Activated B cell treated with CpG ODN at 0.5 μM for 24 hours (primary cell): ENCODE measurements around the gene BCL7B. TPM values are rescaled to one million over a fixed set of nuclear protein-coding genes. Genes with fewer than 3 reads are reported as not detected.
"Not testable (repeated sequence)": the region's sequence is repeated elsewhere in the genome, so short reads cannot be mapped to it uniquely, and the experiment has no call there.

Experiments
- ATAC-seq: fragments of 200-7000 bp; cut with Tn5 transposase; one replicate; pipeline ENCODE4 v1.10.0; 2021; ENCODE audit warnings: low read depth, mild to moderate bottlenecking, moderate library complexity
- CTCF ChIA-PET: fragments of 350-600 bp; sonication (Branson Sonifier 250); formaldehyde crosslinking; loops from one replicate; lab custom pipeline; 2021; ENCODE audit warnings: antibody characterized with exemption; lab: Charles Lee
- POLR2A ChIA-PET: fragments of 350-600 bp; sonication (Branson Sonifier 250); formaldehyde crosslinking; loops from one replicate; lab custom pipeline; 2021; ENCODE audit warnings: antibody characterized with exemption; lab: Charles Lee
- DNase-seq: peaks from one replicate; pipeline ENCODE4 v3.0.0; 2022
- H3K27ac Mint-ChIP-seq: one replicate; pipeline ENCODE4 v1.8.0; 2020; ENCODE audit warnings: mixed read lengths
- H3K27me3 Mint-ChIP-seq: one replicate; pipeline ENCODE4 v1.8.0; 2021; ENCODE audit warnings: mixed read lengths
- H3K36me3 Mint-ChIP-seq: one replicate; pipeline ENCODE4 v1.8.0; 2021; ENCODE audit warnings: low read depth, mixed read lengths
- H3K4me1 Mint-ChIP-seq: one replicate; pipeline ENCODE4 v1.8.0; 2021; ENCODE audit warnings: mixed read lengths
- H3K4me3 Mint-ChIP-seq: one replicate; pipeline ENCODE4 v1.8.0; 2020; ENCODE audit warnings: mild to moderate bottlenecking, mixed read lengths
- H3K9me3 Mint-ChIP-seq: one replicate; pipeline ENCODE4 v1.8.0; 2020; ENCODE audit warnings: mixed read lengths
- CTCF ChIP-seq: fragments of 200-600 bp; IDR thresholded peaks from one replicate; pipeline ENCODE4 v1.8.0; 2022; ENCODE audit warnings: antibody characterized with exemption, mild to moderate bottlenecking
- intact Hi-C: fragments of 100-400 bp; cut with micrococcal nuclease; formaldehyde crosslinking; loops from one replicate; pipeline ENCODE4 v1.15.1; 2024
- total RNA-seq: library from RNA; stranded (reverse); gene quantifications from 2 replicates; pipeline ENCODE4 v1.2.3, GENCODE V29; 2022

BCL7B gene
- total RNA-seq, 1 donor from 2014 or later, result 62.6 TPM

- Mint-ChIP-seq H3K27me3 (no peaks in the 10 kb centered on the region), H3K4me1 (no peaks in the 10 kb centered on the region), H3K36me3 (peaks cover 71% of the 10 kb centered on the region), H3K9me3 (no peaks in the 10 kb centered on the region), H3K4me3 (no peak overlapping the region), H3K27ac (no peak overlapping the region)
- ChIA-PET CTCF (no interaction called here), POLR2A (interaction anchor here (1.6 kb wide), 1 partner anchor 13 kb away, joined by 4 read pairs; no protein-coding TSS in a partner anchor)
- DNase-seq (no peak), ATAC-seq (no peak)
- intact Hi-C loops, result no loop called here
- no peak for TF ChIP-seq CTCF
Observed at GRCh38 chr7:73507556-73507955, 49.9 kb downstream of the BCL7B start.

- Mint-ChIP-seq H3K4me3 (no peak overlapping the region), H3K27me3 (no peaks in the 10 kb centered on the region), H3K4me1 (no peaks in the 10 kb centered on the region), H3K27ac (no peak overlapping the region), H3K9me3 (no peaks in the 10 kb centered on the region), H3K36me3 (peaks cover 78% of the 10 kb centered on the region)
- DNase-seq, result no peak
- intact Hi-C loops, result no loop called here
- ChIA-PET CTCF (no interaction called here), POLR2A (no interaction called here)
- ATAC-seq, result no peak
- no peak for TF ChIP-seq CTCF
Observed at GRCh38 chr7:73504920-73505319, 52.6 kb downstream of the BCL7B start.

GRCh38 chr7:73504017-73504416, 53.5 kb downstream of the BCL7B start:
- ATAC-seq (no peak), DNase-seq (no peak)
- Mint-ChIP-seq H3K4me1 (no peaks in the 10 kb centered on the region), H3K9me3 (no peaks in the 10 kb centered on the region), H3K4me3 (no peak overlapping the region), H3K27ac (no peak overlapping the region), H3K36me3 (peaks cover 81% of the 10 kb centered on the region), H3K27me3 (no peaks in the 10 kb centered on the region)
- CTCF ChIA-PET, result no interaction called here
- intact Hi-C loops, result no loop called here
- no peak for TF ChIP-seq CTCF
- POLR2A ChIA-PET, result no interaction called here

- ChIA-PET CTCF (no interaction called here), POLR2A (no interaction called here)
- Mint-ChIP-seq H3K27ac (no peak overlapping the region), H3K27me3 (no peaks in the 10 kb centered on the region), H3K4me1 (no peaks in the 10 kb centered on the region), H3K9me3 (no peaks in the 10 kb centered on the region), H3K4me3 (no peak overlapping the region), H3K36me3 (peaks cover 80% of the 10 kb centered on the region)
- ATAC-seq (no peak), DNase-seq (no peak)
- intact Hi-C loops, result no loop called here
- TF ChIP-seq CTCF, result no peak
Observed at GRCh38 chr7:73503229-73503628, 54.3 kb downstream of the BCL7B start.

- CTCF ChIA-PET, result no interaction called here
- Mint-ChIP-seq H3K9me3 (peaks cover 3% of the 10 kb centered on the region), H3K27ac (no peak overlapping the region), H3K4me3 (no peak overlapping the region), H3K4me1 (no peaks in the 10 kb centered on the region), H3K36me3 (peaks cover 88% of the 10 kb centered on the region), H3K27me3 (no peaks in the 10 kb centered on the region)
- intact Hi-C loops, result no loop called here
- no peak for TF ChIP-seq CTCF
- ATAC-seq, result no peak
- DNase-seq, result no peak
- POLR2A ChIA-PET, result no interaction called here
Observed at GRCh38 chr7:73496626-73497025, 60.9 kb downstream of the BCL7B start.

GRCh38 chr7:73495507-73495906, 62.0 kb downstream of the BCL7B start:
- POLR2A ChIA-PET, H3K4me1 Mint-ChIP-seq: not testable (repeated sequence)

More at GRCh38 chr7:73495507-73495906, 62.0 kb downstream of the BCL7B start:
- H3K4me3 Mint-ChIP-seq, H3K27ac Mint-ChIP-seq, intact Hi-C loops, CTCF ChIA-PET, ATAC-seq, H3K27me3 Mint-ChIP-seq, H3K9me3 Mint-ChIP-seq, DNase-seq: not testable (repeated sequence)
- H3K36me3 Mint-ChIP-seq, result peaks cover 86% of the 10 kb centered on the region
